Endothelial cell of umbilical vein (primary cell): Measurements from ENCODE around the gene LIX1. TPM values are rescaled to one million over a fixed set of nuclear protein-coding genes. Genes with fewer than 3 reads are reported as not detected.

Source experiments
- BruUV-seq: library from RNA; stranded (reverse); fragments of 400-500 nt; replicated peaks from 2 replicates; lab custom pipeline; 2021; lab: Mats Ljungman, UMichigan
- CTCF ChIA-PET: fragments of 300-600, 350-600 bp; sonication (Branson Sonifier 250); formaldehyde crosslinking; loops from one replicate; lab custom pipeline; 2021; ENCODE audit warnings: antibody characterized with exemption, inconsistent platforms; lab: Charles Lee
- POLR2A ChIA-PET: fragments of 300-600, 350-600 bp; sonication (Branson Sonifier 250); formaldehyde crosslinking; loops from one replicate; lab custom pipeline; 2021; ENCODE audit warnings: antibody characterized with exemption, inconsistent platforms; lab: Charles Lee
- DNase-seq: peaks from one replicate; pipeline ENCODE4 v3.0.0-alpha.2; 2011; ENCODE audit warnings: low read depth, low spot score
- FAIRE-seq: peaks from 2 replicates; lab custom pipeline; 2011; peaks lifted over from hg19 to GRCh38; lab: Jason Lieb, UNC
- H2AFZ ChIP-seq: 2 replicates; pipeline ENCODE4 v1.6.0; 2012; ENCODE audit warnings: low read depth, low read length, control low read depth, inconsistent platforms
- H3K27ac ChIP-seq: 2 replicates; pipeline ENCODE4 v1.5.1; 2011; ENCODE audit warnings: low read depth, mild to moderate bottlenecking, control low read depth, low read length, moderate library complexity; ENCODE audit not compliant: insufficient read depth
- H3K27me3 ChIP-seq, 2 experiments: 2 replicates each; pipeline versions ENCODE4 v1.6.0 to v1.6.1; 2011; ENCODE audit warnings: low read length in 2 of 2, mixed read lengths in 1 of 2; ENCODE audit not compliant: control insufficient read depth in 2 of 2, insufficient read depth in 2 of 2
- H3K36me3 ChIP-seq, 2 experiments: 2 replicates in 1 of 2; 3 replicates in 1 of 2; pipeline ENCODE4 v1.5.1; 2011; ENCODE audit warnings: low read length in 2 of 2, mild to moderate bottlenecking in 1 of 2, moderate library complexity in 1 of 2; ENCODE audit not compliant: control insufficient read depth in 2 of 2, insufficient read depth in 2 of 2; ENCODE audit errors: extremely low read depth in 1 of 2
- H3K4me1 ChIP-seq: 3 replicates; pipeline ENCODE4 v1.5.1; 2011; ENCODE audit warnings: mild to moderate bottlenecking, low read length; ENCODE audit not compliant: control insufficient read depth, insufficient read depth; ENCODE audit errors: extremely low read depth
- H3K4me2 ChIP-seq: 2 replicates; pipeline ENCODE4 v1.6.1; 2011; ENCODE audit warnings: low read length, control low read depth, mixed read lengths; ENCODE audit not compliant: insufficient read depth
- H3K4me3 ChIP-seq, 3 experiments: fragments of 200-600 bp in 1 of 3; sonication (generic), shearing (Covaris generic) in 1 of 3; replicated peaks in 1 of 3; 2 replicates each; pipeline ENCODE4 v1.5.1; 2011 to 2016; ENCODE audit warnings: control low read depth in 3 of 3, low read length in 3 of 3, mild to moderate bottlenecking in 2 of 3, inconsistent platforms in 1 of 3, low read depth in 1 of 3, moderate library complexity in 1 of 3; ENCODE audit not compliant: insufficient read depth in 1 of 3
- H3K79me2 ChIP-seq: 2 replicates; pipeline ENCODE4 v1.6.0; 2012; ENCODE audit warnings: low read length, inconsistent platforms; ENCODE audit not compliant: control insufficient read depth, insufficient read depth
- H3K9ac ChIP-seq: replicated peaks from 2 replicates; pipeline ENCODE3; 2011; ENCODE audit warnings: low read length, control low read depth; ENCODE audit not compliant: insufficient read depth; ENCODE audit errors: extremely low read depth
- H3K9me1 ChIP-seq: replicated peaks from 3 replicates; pipeline ENCODE4 v1.6.0; 2011; ENCODE audit warnings: mild to moderate bottlenecking, low read length; ENCODE audit not compliant: control insufficient read depth, insufficient read depth; ENCODE audit errors: extremely low read depth
- H3K9me3 ChIP-seq: replicated peaks from 2 replicates; pipeline ENCODE4 v1.5.1; 2012; ENCODE audit warnings: low read length, inconsistent platforms; ENCODE audit not compliant: control insufficient read depth, insufficient read depth
- H4K20me1 ChIP-seq: replicated peaks from 2 replicates; pipeline ENCODE3; 2011; ENCODE audit warnings: mild to moderate bottlenecking, low read length; ENCODE audit not compliant: control insufficient read depth, insufficient read depth; ENCODE audit errors: extremely low read depth
- CTCF ChIP-seq, 2 donors: IDR thresholded peaks; 1 replicate in 1 of 2; 2 replicates in 1 of 2; pipeline ENCODE4 v1.5.1; 2011; ENCODE audit warnings: low read length in 2 of 2, mild to moderate bottlenecking in 2 of 2, moderate library complexity in 2 of 2, control low read depth in 1 of 2, inconsistent platforms in 1 of 2, low read depth in 1 of 2; ENCODE audit not compliant: insufficient read depth in 1 of 2; ENCODE audit errors: extremely low read depth in 1 of 2
- EZH2 ChIP-seq: IDR thresholded peaks from 2 replicates; pipeline ENCODE4 v1.6.1; 2012; ENCODE audit warnings: borderline replicate concordance, low read depth, mild to moderate bottlenecking, moderate library complexity, low read length, inconsistent platforms; ENCODE audit not compliant: severe bottlenecking
- FOS ChIP-seq: IDR thresholded peaks from 2 replicates; pipeline ENCODE4 v1.6.1; 2011; ENCODE audit warnings: mild to moderate bottlenecking, low read length, moderate library complexity, borderline replicate concordance; ENCODE audit not compliant: insufficient read depth
- GATA2 ChIP-seq: IDR thresholded peaks from 2 replicates; pipeline ENCODE4 v1.7.0; 2011; ENCODE audit warnings: low read depth, mild to moderate bottlenecking, moderate library complexity, mixed read lengths, low read length; ENCODE audit not compliant: insufficient read length, insufficient read depth
- JUN ChIP-seq: IDR thresholded peaks from 2 replicates; pipeline ENCODE4 v1.6.1; 2011; ENCODE audit warnings: borderline replicate concordance, low read depth; ENCODE audit not compliant: insufficient read length, insufficient read depth
- MAX ChIP-seq: IDR thresholded peaks from 2 replicates; pipeline ENCODE4 v1.6.1; 2011; ENCODE audit not compliant: insufficient read depth, insufficient read length
- MYC ChIP-seq: IDR thresholded peaks from one replicate; pipeline ENCODE4 v1.6.1; 2011; ENCODE audit warnings: mild to moderate bottlenecking, low read depth, low read length
- POLR2A ChIP-seq: IDR thresholded peaks from 2 replicates; pipeline ENCODE4 v1.6.1; 2012; ENCODE audit warnings: low read depth, mild to moderate bottlenecking, control low read depth, low read length
- POLR2AphosphoS5 ChIP-seq: IDR thresholded peaks from 2 replicates; pipeline ENCODE4 v1.6.1; 2012; ENCODE audit warnings: low read depth, mild to moderate bottlenecking, control low read depth, low read length, moderate library complexity; ENCODE audit not compliant: insufficient read depth
- dilution Hi-C: fragments of 300-500 bp; cut with MboI; formaldehyde crosslinking; loops from one replicate; pipeline ENCODE4 v1.15.0; 2019; ENCODE audit warnings: low sequenced_read_pairs; ENCODE audit not compliant: extremely low pct_ligation_motif_present
- intact Hi-C: fragments of 100-400 bp; cut with micrococcal nuclease; formaldehyde crosslinking; loops from one replicate; pipeline ENCODE4 v1.10.0; 2022
- polyA plus RNA-seq, 4 experiments: library from polyadenylated mRNA; depleted of rRNA in 3 of 4; stranded (reverse) in 3 of 4; unstranded in 1 of 4; fragments of >200 nt; gene quantifications; 2 replicates each; pipeline versions ENCODE4 v1.2.1 to v1.2.3, GENCODE V29; 2011 to 2012; ENCODE audit warnings: missing spikeins in 1 of 4
- total RNA-seq: library from RNA; stranded (reverse); gene quantifications from 2 replicates; pipeline ENCODE4 v1.2.3, GENCODE V29; 2021

Gene LIX1
- total and polyA plus RNA-seq, 2 donors (not counting 3 experiments of a cell fraction or from before 2014, with no cell fraction given) = not detected

- Histone ChIP-seq H2AFZ (no peak overlapping the region), H3K27me3 (peaks cover 0 to 5% of the 10 kb centered on the region in 2 experiments), H4K20me1 (no peaks in the 10 kb centered on the region), H3K27ac (no peak overlapping the region), H3K9ac (no peak overlapping the region), H3K4me2 (no peak overlapping the region), H3K9me3 (no peaks in the 10 kb centered on the region), H3K79me2 (no peaks in the 10 kb centered on the region), H3K36me3 (no peaks in the 10 kb centered on the region), H3K4me3 (no peak overlapping the region), H3K4me1 (no peaks in the 10 kb centered on the region), H3K9me1 (no peaks in the 10 kb centered on the region)
- BruUV-seq = no TSS peak
- POLR2A ChIA-PET = no interaction called here
- TF ChIP-seq EZH2 (no peak), POLR2AphosphoS5 (no peak), MYC (no peak), FOS (no peak), JUN (no peak), CTCF (IDR thresholded peaks at IDR 0.05; ENCODE audit: extremely low read depth in 1 of 2, insufficient read depth in 1 of 2, low read depth in 1 of 2, low read length in 2 of 2) (no peak), GATA2 (no peak), POLR2A (no peak), MAX (no peak)
- dilution Hi-C loops (no loop called here), intact Hi-C loops (no loop called here)
- FAIRE-seq (no peak), DNase-seq (no peak)
- CTCF ChIA-PET = no interaction called here
Measured at GRCh38 chr5:97112230-97112629, 30.2 kb downstream of the LIX1 start.
